OCI-LY1 (cell line): Measurements from ENCODE around the gene AK3.

Experiments
- CTCF ChIP-seq: fragments of 200-600 bp; sonication (generic), shearing (Covaris generic); IDR thresholded peaks from 2 replicates; pipeline ENCODE4 v1.5.1; 2017; ENCODE audit warnings: mild to moderate bottlenecking, antibody characterized with exemption, low read length, moderate library complexity, mixed read lengths
- EZH2 ChIP-seq: fragments of 200-600 bp; sonication (generic), shearing (Covaris generic); IDR thresholded peaks from 2 replicates; pipeline ENCODE4 v1.8.0; 2017; ENCODE audit warnings: borderline replicate concordance, mixed run types, mild to moderate bottlenecking, antibody characterized with exemption, low read length, moderate library complexity, mixed read lengths

GRCh38 chr9:4663956-4664355 lies 77.0 kb downstream of the AK3 start:
- TF ChIP-seq CTCF = no peak
- TF ChIP-seq EZH2 = no peak
